Natural killer cell (primary cell): Measurements from ENCODE around the gene ARL14. TPM values are rescaled to one million over a fixed set of nuclear protein-coding genes. Genes with fewer than 3 reads are reported as not detected.

Experiments
- ATAC-seq, 3 donors: fragments of 150-1000 bp in 2 of 3; fragments of 200-7000 bp in 1 of 3; cut with Tn5 transposase; 1 replicate in 1 of 3; 2 replicates in 2 of 3; pipeline ENCODE4 v1.10.0; 2021; ENCODE audit warnings: mild to moderate bottlenecking in 2 of 3, moderate library complexity in 2 of 3
- DNase-seq, 2 donors: peaks; one replicate each; pipeline versions ENCODE4 v3.0.0 to v3.0.0-alpha.2; 2013 to 2021; ENCODE audit warnings: mixed read lengths in 1 of 2
- H3K27ac ChIP-seq: one replicate; pipeline ENCODE4 v1.5.1; 2013; ENCODE audit warnings: mild to moderate bottlenecking, low read length
- H3K27me3 ChIP-seq: one replicate; pipeline ENCODE4 v1.6.1; 2013; ENCODE audit warnings: low read length; ENCODE audit not compliant: control insufficient read depth, insufficient read depth
- H3K36me3 ChIP-seq: one replicate; pipeline ENCODE4 v1.6.1; 2013; ENCODE audit warnings: low read length; ENCODE audit not compliant: control insufficient read depth, insufficient read depth
- H3K4me1 ChIP-seq: one replicate; pipeline ENCODE4 v1.6.1; 2013; ENCODE audit warnings: low read length; ENCODE audit not compliant: control insufficient read depth, insufficient read depth
- H3K4me3 ChIP-seq: one replicate; pipeline ENCODE4 v1.5.1; 2013; ENCODE audit warnings: low read length
- H3K9me3 ChIP-seq: one replicate; pipeline ENCODE4 v1.6.1; 2013; ENCODE audit warnings: low read length; ENCODE audit not compliant: control insufficient read depth, insufficient read depth
- H3K27ac Mint-ChIP-seq, 2 donors: one replicate each; pipeline ENCODE4 v1.8.0; 2022; ENCODE audit warnings: mild to moderate bottlenecking in 2 of 2, mixed read lengths in 2 of 2, moderate library complexity in 1 of 2
- H3K27me3 Mint-ChIP-seq, 2 donors: one replicate each; pipeline ENCODE4 v1.8.0; 2022; ENCODE audit warnings: low read depth in 2 of 2, mixed read lengths in 2 of 2
- H3K36me3 Mint-ChIP-seq: one replicate; pipeline ENCODE4 v1.8.0; 2022; ENCODE audit warnings: mixed read lengths
- H3K4me1 Mint-ChIP-seq, 2 donors: one replicate each; pipeline ENCODE4 v1.8.0; 2022; ENCODE audit warnings: mixed read lengths in 2 of 2
- H3K4me3 Mint-ChIP-seq: one replicate; pipeline ENCODE4 v1.8.0; 2022; ENCODE audit warnings: mild to moderate bottlenecking, moderate library complexity, mixed read lengths
- H3K9me3 Mint-ChIP-seq, 2 donors: one replicate each; pipeline ENCODE4 v1.8.0; 2022; ENCODE audit warnings: mixed read lengths in 2 of 2
- CTCF ChIP-seq: fragments of 200-600 bp; IDR thresholded peaks from one replicate; pipeline ENCODE4 v1.8.0; 2022; ENCODE audit warnings: antibody characterized with exemption
- WGBS: methylation state at CpG from one replicate; pipeline ENCODE4 v1.1.7; 2013; ENCODE audit warnings: missing lambda C conversion rate; ENCODE audit not compliant: insufficient coverage; 5-methylcytosine and 5-hydroxymethylcytosine counted together
- intact Hi-C: fragments of 100-400 bp; cut with micrococcal nuclease; formaldehyde crosslinking; loops from one replicate; pipeline ENCODE4 v1.14.2; 2022
- total RNA-seq, 4 donors: library from RNA; stranded (reverse); fragments of 120-200 nt in 1 of 4; gene quantifications; one replicate each; pipeline versions ENCODE4 v1.2.3 to v1.2.4, GENCODE V29; 2013 to 2022

The ARL14 gene
- total RNA-seq, 3 donors from 2014 or later (not counting 1 experiment from before 2014, with no cell fraction given), result not detected

- no peak for TF ChIP-seq CTCF
- H3K27me3 ChIP-seq, result no peaks in the 10 kb centered on the region
- H3K4me1 ChIP-seq, result no peaks in the 10 kb centered on the region
- intact Hi-C loops, result no loop called here
- H3K9me3 Mint-ChIP-seq, result no peaks in the 10 kb centered on the region
- ATAC-seq (no peak), DNase-seq (no peak)
- H3K27me3 Mint-ChIP-seq, result peaks cover 4 to 10% of the 10 kb centered on the region in 2 donors
- no peak overlapping the region for H3K27ac Mint-ChIP-seq
- H3K4me3 Mint-ChIP-seq, result no peak overlapping the region
- H3K9me3 ChIP-seq, result no peaks in the 10 kb centered on the region
- H3K27ac ChIP-seq, result no peak overlapping the region
- no peaks in the 10 kb centered on the region for H3K4me1 Mint-ChIP-seq
- H3K36me3 ChIP-seq, result no peaks in the 10 kb centered on the region
- H3K36me3 Mint-ChIP-seq, result no peaks in the 10 kb centered on the region
- H3K4me3 ChIP-seq, result no peak overlapping the region
These were observed 23.4 kb upstream of the ARL14 start for GRCh38 chr3:160653512-160653911.

GRCh38 chr3:160660902-160661301 is 16.1 kb upstream of the ARL14 start:
- Histone ChIP-seq H3K36me3 (no peaks in the 10 kb centered on the region), H3K9me3 (no peaks in the 10 kb centered on the region), H3K4me1 (no peaks in the 10 kb centered on the region), H3K4me3 (no peak overlapping the region), H3K27me3 (no peaks in the 10 kb centered on the region), H3K27ac (no peak overlapping the region)
- intact Hi-C loops, result no loop called here
- no peak for TF ChIP-seq CTCF
- no peaks in the 10 kb centered on the region for H3K4me1 Mint-ChIP-seq
- ATAC-seq (no peak), DNase-seq (no peak)
- peaks cover 7 to 30% of the 10 kb centered on the region in 2 donors for H3K27me3 Mint-ChIP-seq
- no peak overlapping the region for H3K27ac Mint-ChIP-seq
- no peak overlapping the region for H3K4me3 Mint-ChIP-seq
- 88% methylated on average over 4 of the region's 5 CpGs for WGBS
- H3K36me3 Mint-ChIP-seq, result no peaks in the 10 kb centered on the region
- no peaks in the 10 kb centered on the region for H3K9me3 Mint-ChIP-seq

- ATAC-seq (no peak), DNase-seq (no peak)
- no peak overlapping the region for H3K27ac Mint-ChIP-seq
- Histone ChIP-seq H3K9me3 (no peaks in the 10 kb centered on the region), H3K27me3 (no peaks in the 10 kb centered on the region), H3K27ac (no peak overlapping the region), H3K4me1 (no peaks in the 10 kb centered on the region), H3K36me3 (no peaks in the 10 kb centered on the region), H3K4me3 (no peak overlapping the region)
- no CpG with 5 or more reads among the region's 1 CpG for WGBS
- intact Hi-C loops, result no loop called here
- no peak overlapping the region for H3K4me3 Mint-ChIP-seq
- TF ChIP-seq CTCF, result no peak
- peaks cover 8 to 38% of the 10 kb centered on the region in 2 donors for H3K27me3 Mint-ChIP-seq
- no peaks in the 10 kb centered on the region for H3K4me1 Mint-ChIP-seq
- no peaks in the 10 kb centered on the region for H3K36me3 Mint-ChIP-seq
- H3K9me3 Mint-ChIP-seq, result no peaks in the 10 kb centered on the region
These were observed 15.3 kb upstream of the ARL14 start for GRCh38 chr3:160661660-160662059.

GRCh38 chr3:160665231-160665630 is 11.7 kb upstream of the ARL14 start:
- H3K27me3 Mint-ChIP-seq, result peaks cover 8 to 27% of the 10 kb centered on the region in 2 donors
- 100% methylated on average over 1 of the region's 3 CpGs for WGBS
- no peaks in the 10 kb centered on the region for H3K4me1 Mint-ChIP-seq
- no peaks in the 10 kb centered on the region for H3K9me3 Mint-ChIP-seq
- H3K4me3 ChIP-seq, result no peak overlapping the region
- no peak overlapping the region for H3K4me3 Mint-ChIP-seq
- TF ChIP-seq CTCF, result no peak
- H3K4me1 ChIP-seq, result no peaks in the 10 kb centered on the region
- H3K27ac ChIP-seq, result peak overlapping the region; percentile 61
- ATAC-seq, result no peak
- no peaks in the 10 kb centered on the region for H3K36me3 Mint-ChIP-seq
- peaks cover 2% of the 10 kb centered on the region for H3K9me3 ChIP-seq
- no peaks in the 10 kb centered on the region for H3K36me3 ChIP-seq
- H3K27ac Mint-ChIP-seq, result no peak overlapping the region
- no peak for DNase-seq
- H3K27me3 ChIP-seq, result peaks cover 2% of the 10 kb centered on the region
- intact Hi-C loops, result no loop called here
